Upper lobe of left lung (tissue), 6 donors: ENCODE data around the gene COLEC11. TPM values are rescaled to one million over a fixed set of nuclear protein-coding genes. Genes with fewer than 3 reads are reported as not detected.
A peak's percentile ranks its signal among the peaks of the same experiment; 100 is the strongest.
"Not testable (repeated sequence)": the region's sequence is repeated elsewhere in the genome, so short reads cannot be mapped to it uniquely, and the experiment has no call there.

Source experiments
- ATAC-seq, 2 donors: fragments of 200-7000 bp; cut with Tn5 transposase; one replicate each; pipeline ENCODE4 v1.9.1; 2022; ENCODE audit warnings: mild to moderate bottlenecking in 2 of 2, moderate library complexity in 2 of 2; ENCODE audit not compliant: low FRiP score in 2 of 2
- DNase-seq, 2 donors: peaks; one replicate each; pipeline ENCODE4 v3.0.0-alpha.2; 2019 to 2020
- H3K27ac ChIP-seq, 4 donors: fragments of 200-600 bp; sonication (generic); one replicate each; pipeline ENCODE4 v1.5.1; 2016 to 2019
- H3K27me3 ChIP-seq, 4 donors: fragments of 200-600 bp; sonication (generic); one replicate each; pipeline ENCODE4 v1.5.1; 2017 to 2019
- H3K36me3 ChIP-seq, 4 donors: fragments of 200-600 bp; sonication (generic); one replicate each; pipeline ENCODE4 v1.5.1; 2016 to 2019
- H3K4me1 ChIP-seq, 4 donors: fragments of 200-600 bp; sonication (generic); one replicate each; pipeline ENCODE4 v1.5.1; 2018 to 2019
- H3K4me3 ChIP-seq, 4 donors: fragments of 200-600 bp; sonication (generic); one replicate each; pipeline ENCODE4 v1.5.1; 2017 to 2019; ENCODE audit warnings: mild to moderate bottlenecking in 2 of 4, moderate library complexity in 1 of 4
- H3K9me3 ChIP-seq, 4 donors: fragments of 200-600 bp; sonication (generic); one replicate each; pipeline ENCODE4 v1.5.1; 2018 to 2019
- EP300 ChIP-seq, 4 donors: sonication (generic); formaldehyde crosslinking; IDR thresholded peaks; one replicate each; pipeline ENCODE4 v1.5.1; 2017; ENCODE audit warnings: antibody characterized with exemption in 4 of 4, control low read depth in 2 of 4
- POLR2A ChIP-seq, 4 donors: fragments of 450-650 bp; IDR thresholded peaks; one replicate each; pipeline ENCODE4 v1.5.1; 2016 to 2017; ENCODE audit warnings: antibody characterized with exemption in 4 of 4, mild to moderate bottlenecking in 2 of 4
- POLR2AphosphoS5 ChIP-seq, 2 donors: sonication (generic); formaldehyde crosslinking; IDR thresholded peaks; one replicate each; pipeline ENCODE4 v1.5.1; 2017; ENCODE audit warnings: antibody characterized with exemption in 2 of 2
- WGBS, 2 donors: methylation state at CpG; one replicate each; pipeline ENCODE4 v1.1.5; 2017 to 2018; 5-methylcytosine and 5-hydroxymethylcytosine counted together
- total RNA-seq, 6 donors: library from RNA; depleted of rRNA in 4 of 6; stranded (reverse); fragments of >200 nt in 4 of 6; gene quantifications; one replicate each; pipeline versions ENCODE4 v1.1.0 to v1.2.1, GENCODE V29; 2016 to 2021
- TF ChIP-seq, protein P1 (sequence below), 6 experiments: fragments of 450-650 bp in 4 of 6; fragments of 200-600 bp in 2 of 6; sonication (generic) in 2 of 6; IDR thresholded peaks; one replicate each; pipeline ENCODE4 v1.5.1; 2016 to 2019; ENCODE audit warnings: antibody characterized with exemption in 6 of 6
- donor health status: DM: no; HTN: no; CAD: no; lungs with moderate emphysema.
- donor health status: DM: no; HTN: yes; CAD: no; lungs with severe emphysema.

Gene COLEC11
- total RNA-seq, 6 donors from 2014 or later, result 0.79 to 2.3 (median 1.3) TPM; not detected in 1

DNA sequence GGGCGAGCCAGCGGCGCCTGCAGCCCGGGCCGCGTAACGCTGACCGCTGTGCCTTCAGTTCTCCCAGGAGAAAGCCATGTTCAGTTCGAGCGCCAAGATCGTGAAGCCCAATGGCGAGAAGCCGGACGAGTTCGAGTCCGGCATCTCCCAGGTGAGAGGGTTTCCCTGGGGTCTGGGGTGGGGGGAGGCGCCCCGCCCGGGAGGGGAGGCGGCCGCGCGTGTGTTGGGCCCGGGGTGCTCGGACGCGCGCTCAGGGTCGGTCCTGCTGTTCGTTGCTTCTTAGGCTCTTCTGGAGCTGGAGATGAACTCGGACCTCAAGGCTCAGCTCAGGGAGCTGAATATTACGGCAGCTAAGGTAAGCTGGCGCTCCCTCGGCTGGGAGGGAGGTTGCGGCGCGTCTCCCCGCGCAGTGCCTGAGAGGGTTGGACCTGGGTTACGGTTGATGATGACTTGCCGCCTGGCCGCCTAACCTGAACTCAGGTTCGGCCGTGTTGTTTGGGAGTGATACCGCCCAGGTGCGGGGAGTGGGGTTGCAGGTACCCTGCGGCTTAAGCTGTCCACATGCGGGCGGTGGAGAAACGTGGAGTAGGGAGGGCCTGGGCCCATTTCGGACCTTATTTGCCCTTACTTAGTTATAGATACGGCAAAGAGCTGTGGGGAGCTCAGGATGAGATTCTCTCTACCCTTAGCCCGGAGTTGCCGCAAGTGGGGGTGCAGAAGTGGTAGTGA is 19.2 kb upstream of the COLEC11 start:
- 3 to 7% methylated on average over 12 to 46 of the region's 54 CpGs for WGBS, 2 donors
- peak overlapping the region; percentile 80 to 92 (median 84) for H3K4me3 ChIP-seq
- no peaks in the 10 kb centered on the region for H3K27me3 ChIP-seq
- DNase-seq (peak in 1 of 2 donors; percentile 88), ATAC-seq (peak; percentile 45 to 82)
- no peaks in the 10 kb centered on the region for H3K9me3 ChIP-seq
- TF ChIP-seq POLR2A (IDR thresholded peaks at IDR 0.05) (no peak), EP300 (IDR thresholded peaks at IDR 0.05) (no peak), POLR2AphosphoS5 (IDR thresholded peaks at IDR 0.05) (no peak)
- TF ChIP-seq, protein P1, sequence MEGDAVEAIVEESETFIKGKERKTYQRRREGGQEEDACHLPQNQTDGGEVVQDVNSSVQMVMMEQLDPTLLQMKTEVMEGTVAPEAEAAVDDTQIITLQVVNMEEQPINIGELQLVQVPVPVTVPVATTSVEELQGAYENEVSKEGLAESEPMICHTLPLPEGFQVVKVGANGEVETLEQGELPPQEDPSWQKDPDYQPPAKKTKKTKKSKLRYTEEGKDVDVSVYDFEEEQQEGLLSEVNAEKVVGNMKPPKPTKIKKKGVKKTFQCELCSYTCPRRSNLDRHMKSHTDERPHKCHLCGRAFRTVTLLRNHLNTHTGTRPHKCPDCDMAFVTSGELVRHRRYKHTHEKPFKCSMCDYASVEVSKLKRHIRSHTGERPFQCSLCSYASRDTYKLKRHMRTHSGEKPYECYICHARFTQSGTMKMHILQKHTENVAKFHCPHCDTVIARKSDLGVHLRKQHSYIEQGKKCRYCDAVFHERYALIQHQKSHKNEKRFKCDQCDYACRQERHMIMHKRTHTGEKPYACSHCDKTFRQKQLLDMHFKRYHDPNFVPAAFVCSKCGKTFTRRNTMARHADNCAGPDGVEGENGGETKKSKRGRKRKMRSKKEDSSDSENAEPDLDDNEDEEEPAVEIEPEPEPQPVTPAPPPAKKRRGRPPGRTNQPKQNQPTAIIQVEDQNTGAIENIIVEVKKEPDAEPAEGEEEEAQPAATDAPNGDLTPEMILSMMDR (IDR thresholded peaks at IDR 0.05), result no peak
- peaks cover 23 to 47% (median 32%) of the 10 kb centered on the region in 4 donors for H3K4me1 ChIP-seq
- peak overlapping the region; percentile 91 to 94 (median 92) for H3K27ac ChIP-seq
- H3K36me3 ChIP-seq, result peaks cover 22 to 47% (median 31%) of the 10 kb centered on the region in 4 donors

DNA sequence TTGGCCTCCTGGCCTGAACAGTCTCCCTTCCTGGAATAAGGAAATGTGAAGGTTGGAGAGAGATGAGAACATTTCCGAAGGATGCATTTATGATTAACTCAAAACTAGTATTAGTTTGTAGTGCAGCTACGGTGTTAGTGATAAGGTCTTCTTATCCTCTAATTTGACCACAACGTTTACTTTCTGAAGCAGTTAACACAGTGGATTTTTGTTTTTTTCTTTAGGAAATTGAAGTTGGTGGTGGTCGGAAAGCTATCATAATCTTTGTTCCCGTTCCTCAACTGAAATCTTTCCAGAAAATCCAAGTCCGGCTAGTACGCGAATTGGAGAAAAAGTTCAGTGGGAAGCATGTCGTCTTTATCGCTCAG is 18.7 kb upstream of the COLEC11 start:
- H3K4me1 ChIP-seq, result peaks cover 23 to 47% (median 32%) of the 10 kb centered on the region in 4 donors
- peaks cover 26 to 52% (median 36%) of the 10 kb centered on the region in 4 donors for H3K36me3 ChIP-seq
- peak overlapping the region; percentile 91 to 94 (median 92) for H3K27ac ChIP-seq
- H3K9me3 ChIP-seq, ATAC-seq, DNase-seq, H3K27me3 ChIP-seq: not testable (repeated sequence)
- 66 to 69% methylated on average over 10 of the region's 10 CpGs for WGBS, 2 donors
- peak overlapping the region; percentile 80 to 92 (median 84) for H3K4me3 ChIP-seq

DNA sequence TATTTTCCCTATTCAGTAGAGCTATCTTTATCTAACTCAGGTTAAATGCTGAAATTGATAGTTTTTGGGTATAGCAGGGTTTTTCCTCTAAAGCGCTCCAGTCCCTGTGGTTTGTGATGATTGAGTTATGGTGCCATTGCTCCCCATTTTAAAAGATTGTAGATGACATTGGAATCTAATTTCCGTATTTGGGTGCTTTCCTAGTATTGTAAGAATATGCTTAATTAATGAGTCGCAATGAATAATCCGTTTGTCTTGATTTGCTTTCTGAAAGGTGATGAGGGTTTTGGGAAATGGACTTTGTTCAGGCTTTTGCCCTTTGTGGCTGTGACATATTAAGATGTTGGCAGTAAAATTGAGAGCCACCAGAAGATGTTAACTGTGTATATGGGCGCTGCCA is 15.9 kb upstream of the COLEC11 start:
- Histone ChIP-seq H3K4me1 (peaks cover 23 to 47% (median 32%) of the 10 kb centered on the region in 4 donors), H3K36me3 (peaks cover 26 to 80% (median 48%) of the 10 kb centered on the region in 4 donors)

DNA sequence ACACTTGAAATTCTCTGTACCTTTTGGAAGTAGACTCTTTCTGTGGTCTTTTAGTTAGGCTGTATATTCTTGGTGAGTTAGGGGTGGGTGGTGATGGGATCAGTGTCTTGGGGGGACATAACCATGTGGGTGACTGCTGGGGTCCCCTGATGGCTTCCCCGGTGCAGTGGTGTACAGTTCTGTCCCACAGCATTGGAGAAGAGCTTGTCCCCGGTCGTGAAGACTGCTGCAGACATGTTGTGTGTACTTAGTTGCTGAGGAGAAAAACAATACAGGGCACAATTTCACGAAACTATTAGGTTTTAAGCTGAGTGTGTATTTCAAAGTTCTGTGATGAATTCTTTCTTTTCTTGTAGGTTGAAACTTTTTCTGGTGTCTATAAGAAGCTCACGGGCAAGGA is 14.5 kb upstream of the COLEC11 start:
- Histone ChIP-seq H3K36me3 (peaks cover 26 to 83% (median 48%) of the 10 kb centered on the region in 4 donors), H3K27ac (no peak overlapping the region), H3K27me3 (no peaks in the 10 kb centered on the region), H3K9me3 (no peaks in the 10 kb centered on the region), H3K4me1 (peaks cover 19 to 48% (median 29%) of the 10 kb centered on the region in 4 donors), H3K4me3 (no peak overlapping the region)
- DNase-seq (no peak), ATAC-seq (no peak)
- 85 to 92% methylated on average over 5 of the region's 5 CpGs for WGBS, 2 donors
- TF ChIP-seq EP300 (IDR thresholded peaks at IDR 0.05) (no peak), POLR2A (IDR thresholded peaks at IDR 0.05) (no peak), POLR2AphosphoS5 (IDR thresholded peaks at IDR 0.05) (no peak)
- TF ChIP-seq, protein P1 (IDR thresholded peaks at IDR 0.05), result no peak

More for the DNA sequence above, 15.9 kb upstream of the COLEC11 start:
- no peaks in the 10 kb centered on the region for H3K27me3 ChIP-seq
- H3K4me3 ChIP-seq, result peak overlapping the region in 1 of 4 donors; percentile 0
- DNase-seq (no peak), ATAC-seq (no peak)
- 77% methylated on average over 5 of the region's 5 CpGs for WGBS, 2 donors
- peak overlapping the region in 1 of 4 donors; percentile 38 for H3K27ac ChIP-seq
- no peaks in the 10 kb centered on the region for H3K9me3 ChIP-seq
- TF ChIP-seq, protein P1 (IDR thresholded peaks at IDR 0.05), result no peak
- TF ChIP-seq POLR2AphosphoS5 (IDR thresholded peaks at IDR 0.05) (no peak), EP300 (IDR thresholded peaks at IDR 0.05) (no peak), POLR2A (IDR thresholded peaks at IDR 0.05) (no peak)

DNA sequence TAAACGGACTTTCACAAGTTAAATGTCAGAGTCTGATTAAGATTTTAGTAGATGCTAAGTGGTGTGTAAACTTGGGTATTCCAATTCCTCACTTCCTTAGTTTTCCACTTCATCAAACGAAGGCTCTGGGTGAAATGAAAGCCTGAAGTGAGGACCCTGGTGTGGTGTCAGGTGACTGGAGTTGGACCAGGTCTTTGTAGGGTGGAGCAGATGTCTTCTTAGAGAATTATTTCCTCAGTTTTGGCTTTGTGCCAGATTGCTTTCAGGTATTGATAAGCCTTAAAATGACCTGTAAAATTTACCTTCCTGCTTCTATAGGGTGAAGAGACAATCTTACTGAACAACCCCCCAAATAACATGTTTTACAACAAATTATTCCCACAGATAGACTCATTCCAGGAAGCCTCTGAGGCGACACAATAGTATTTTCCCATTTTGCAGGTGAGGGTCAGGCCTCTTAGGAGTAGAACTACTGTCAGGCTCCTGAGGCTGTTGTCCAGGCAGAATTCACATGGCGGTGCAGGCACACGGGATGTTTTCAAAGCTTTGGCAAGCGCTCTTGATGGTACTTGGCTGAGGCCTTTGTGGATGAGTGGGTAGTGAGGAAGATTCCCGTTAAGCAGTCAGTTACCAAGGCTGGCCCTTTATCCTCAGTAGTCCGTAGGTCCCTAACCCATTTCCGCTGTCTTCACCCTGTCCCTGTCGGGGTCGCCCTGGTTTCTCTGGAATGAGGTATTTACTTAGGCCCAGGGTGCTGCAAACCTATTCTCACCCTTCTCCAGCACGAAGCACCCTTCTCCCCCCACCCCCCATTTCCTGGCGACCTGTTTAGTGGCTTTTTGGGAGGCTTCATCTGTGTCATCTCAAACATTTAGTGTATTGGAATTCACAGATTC is 13.3 kb upstream of the COLEC11 start:
- Histone ChIP-seq H3K4me1 (peaks cover 19 to 39% (median 24%) of the 10 kb centered on the region in 4 donors), H3K27ac (no peak overlapping the region), H3K27me3 (no peaks in the 10 kb centered on the region), H3K9me3 (no peaks in the 10 kb centered on the region), H3K4me3 (no peak overlapping the region), H3K36me3 (peaks cover 26 to 77% (median 47%) of the 10 kb centered on the region in 4 donors)
- TF ChIP-seq, protein P1 (IDR thresholded peaks at IDR 0.05), result no peak
- no peak for TF ChIP-seq POLR2AphosphoS5 (IDR thresholded peaks at IDR 0.05)
- 82 to 86% methylated on average over 12 to 13 of the region's 13 CpGs for WGBS, 2 donors
- DNase-seq (no peak), ATAC-seq (no peak)
